ENCODE data around the gene C1QTNF4. TPM values are rescaled to one million over a fixed set of nuclear protein-coding genes. Genes with fewer than 3 reads are reported as not detected.
"Not testable (repeated sequence)": the region's sequence is repeated elsewhere in the genome, so short reads cannot be mapped to it uniquely, and the experiment has no call there.

C1QTNF4 gene
- 10 to 100 TPM in 1 of 4 donors, 1 to 10 TPM in 3; 5.4 to 12.0 (median 6.1) TPM for polyA plus RNA-seq (ENCODE audit: insufficient read length in 4 of 4)

DNA sequence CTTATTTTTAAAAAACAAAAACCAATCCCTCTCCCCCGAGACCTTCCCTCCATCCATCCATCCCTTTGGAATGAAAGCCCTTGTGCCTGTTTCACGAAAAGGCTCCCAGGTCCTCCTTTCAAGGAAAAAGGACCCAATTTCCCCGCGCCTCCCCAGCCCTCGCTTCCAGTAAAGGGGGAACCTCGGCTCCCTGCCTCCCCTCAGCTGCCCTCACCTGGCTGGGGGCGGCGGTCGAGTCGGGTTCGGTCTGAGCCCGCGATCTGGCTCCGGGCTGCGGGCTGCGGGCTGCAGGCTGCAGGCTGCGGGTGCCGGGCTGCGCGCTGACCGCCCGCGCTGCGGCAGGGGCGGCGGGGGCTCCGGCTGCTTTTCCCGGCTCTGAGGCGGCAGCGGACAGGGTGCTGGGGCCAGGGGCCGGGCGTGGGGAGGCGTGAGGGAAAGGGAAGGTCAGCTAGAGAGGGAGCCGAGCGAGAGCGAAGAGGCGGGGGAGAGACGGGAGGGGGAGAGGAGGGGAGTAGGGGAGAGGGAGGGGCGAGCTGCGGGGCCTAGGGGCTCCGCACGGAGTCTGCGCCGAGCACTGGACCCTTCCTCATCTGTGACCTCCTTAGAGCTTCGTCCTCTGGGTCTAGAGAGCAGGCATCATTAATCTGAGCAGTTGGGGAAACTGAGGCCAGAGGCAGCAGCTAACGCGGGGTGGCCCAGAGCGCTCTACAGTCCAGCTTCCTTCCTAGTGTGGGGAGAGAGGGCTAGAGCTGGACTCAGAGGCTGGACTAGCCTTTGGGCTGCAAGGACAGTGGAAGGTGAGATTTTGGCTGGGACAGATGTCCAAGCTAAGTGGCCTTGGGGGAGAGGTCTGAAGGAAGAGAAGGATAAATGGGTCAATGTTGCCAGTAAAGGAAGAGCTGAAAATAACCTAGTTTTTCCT lies at the start of gene C1QTNF4:
Gene C1QTNF4, minus strand, starts transcription at position 478 of the 922 bp plus-strand sequence. CDS start 3,601 bp downstream, outside the sequence.
- DNase-seq (ENCODE audit: low read depth in 4 of 4, low spot score in 3 of 4): no peak

DNA sequence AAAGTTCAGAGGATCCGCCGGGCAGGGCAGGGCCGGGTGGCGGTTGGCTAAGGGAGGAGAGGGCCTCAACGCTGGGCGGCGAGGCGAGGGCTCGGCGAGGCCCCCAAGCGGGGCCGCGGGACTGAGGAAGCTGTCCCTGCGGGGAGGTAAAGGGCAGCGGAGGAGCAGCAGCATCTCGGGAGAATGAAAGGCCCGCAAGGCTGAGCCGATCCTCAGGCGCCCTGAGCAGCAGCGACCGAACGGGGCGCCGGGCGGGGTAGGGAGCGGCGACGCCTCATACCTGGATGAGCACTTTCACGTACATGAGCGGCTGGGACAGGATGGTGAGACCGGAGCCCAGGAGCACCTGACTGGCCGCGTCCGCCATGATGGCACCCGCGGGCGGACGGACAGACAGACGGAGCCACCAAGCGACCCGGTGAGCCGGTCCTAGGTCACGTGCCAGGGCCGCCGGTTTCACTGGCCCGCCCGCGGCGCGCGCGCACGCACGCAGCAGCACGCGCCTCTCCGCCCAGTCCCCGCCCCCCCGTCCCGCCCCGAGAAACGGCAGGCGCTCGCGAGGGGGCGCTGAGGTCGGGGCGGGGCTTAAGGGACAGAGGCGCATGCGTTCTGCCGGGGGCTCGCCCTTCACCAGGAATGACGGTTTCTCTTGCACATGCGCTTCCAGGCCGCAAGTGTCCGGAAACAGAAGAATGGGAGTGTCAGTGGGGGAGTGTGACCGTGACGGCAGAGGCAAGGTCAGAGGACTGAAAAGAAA lies 48.1 kb upstream of the C1QTNF4 start, which contains the start of gene MTCH2:
Gene MTCH2, minus strand, starts transcription at position 461 of the 757 bp plus-strand sequence. Its CDS starts 94 bp downstream, at position 367.
- peak; percentile 94 to 95 (median 95) for DNase-seq (ENCODE audit: low read depth in 4 of 4, low spot score in 3 of 4)

DNA sequence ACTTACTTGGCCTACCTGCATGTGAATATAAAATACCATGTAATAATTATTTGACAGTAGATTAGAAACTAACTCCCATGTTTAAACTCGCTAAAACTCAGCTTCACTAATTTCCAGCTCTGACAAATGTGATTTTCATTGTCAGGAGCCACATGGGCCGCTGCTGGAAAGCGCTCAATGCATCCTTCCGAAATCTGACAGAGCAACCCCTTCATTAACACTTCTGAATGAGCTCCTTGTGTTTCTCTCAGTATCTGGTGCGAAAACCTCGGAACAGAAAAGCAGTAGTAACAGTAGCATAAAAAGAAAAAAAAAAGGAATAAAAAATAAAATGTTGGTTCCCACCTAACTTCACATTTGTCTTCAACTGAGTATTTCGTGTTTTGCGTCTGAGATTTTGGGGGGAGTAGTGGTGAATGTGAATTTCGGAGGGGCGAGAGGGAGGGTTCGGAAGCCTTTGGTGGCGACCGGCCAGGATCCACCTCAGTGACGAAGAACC lies 47.4 kb upstream of the C1QTNF4 start:
- peak in 2 of 4 donors; percentile 8 to 12 for DNase-seq (ENCODE audit: low read depth in 4 of 4, low spot score in 3 of 4)

DNA sequence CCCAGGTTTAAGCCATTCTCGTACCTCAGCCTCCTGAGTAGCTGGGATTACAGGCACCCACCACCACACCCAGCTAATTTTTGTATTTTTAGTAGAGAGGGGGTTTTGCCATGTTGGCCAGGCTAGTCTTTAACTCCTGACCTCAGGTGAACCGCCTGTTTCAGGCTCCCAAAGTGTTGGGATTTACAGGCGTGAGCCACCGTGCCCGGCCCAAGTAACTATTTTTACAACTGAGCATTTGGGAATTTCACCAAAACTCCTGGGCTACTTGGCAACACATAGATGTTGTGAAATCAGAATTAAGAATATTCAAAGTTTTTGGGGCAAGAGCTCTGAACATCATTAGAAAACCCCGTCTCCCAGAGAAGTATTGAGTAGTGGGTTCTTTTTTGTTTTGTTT lies 46.3 kb upstream of the C1QTNF4 start:
- not testable (repeated sequence) for DNase-seq (ENCODE audit: low read depth in 4 of 4, low spot score in 3 of 4)

DNA sequence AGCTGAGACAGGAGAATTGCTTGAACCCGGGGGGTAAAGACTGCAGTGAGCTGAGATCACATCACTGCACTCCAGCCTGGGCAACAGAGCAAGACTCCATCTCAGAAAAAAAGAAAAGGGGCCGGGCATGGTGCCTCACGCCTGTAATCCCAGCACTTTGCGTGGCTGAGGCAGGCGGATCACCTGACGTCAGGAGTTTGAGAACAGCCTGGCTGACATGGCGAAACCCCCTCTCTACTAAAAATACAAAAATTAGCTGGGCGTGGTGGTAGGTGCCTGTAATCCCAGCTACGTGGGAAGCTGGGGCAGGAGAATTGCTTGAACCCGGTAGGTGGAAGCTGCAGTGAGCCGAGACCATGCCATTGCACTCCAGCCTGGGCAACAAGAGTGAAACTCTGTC lies 42.1 kb upstream of the C1QTNF4 start:
- DNase-seq (ENCODE audit: low read depth in 4 of 4, low spot score in 3 of 4): not testable (repeated sequence)

DNA sequence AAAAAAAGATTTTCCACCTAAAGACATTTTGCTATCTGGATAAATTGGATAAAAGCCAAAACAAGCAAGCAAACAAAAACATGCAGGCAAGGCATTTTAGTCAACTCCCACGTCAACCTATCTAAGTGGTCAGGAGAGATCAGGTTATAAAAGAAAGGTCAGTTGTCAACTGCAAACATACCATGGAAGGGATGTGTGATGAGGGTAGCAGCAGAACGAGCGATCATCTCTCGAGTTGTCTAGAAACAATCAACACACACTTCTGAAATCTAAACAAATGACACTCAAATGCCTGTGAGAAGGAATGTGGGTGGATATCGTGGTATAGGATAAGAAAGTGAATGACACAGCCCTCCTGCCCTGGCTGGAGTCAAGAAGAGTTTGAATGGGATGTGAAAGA lies 37.3 kb upstream of the C1QTNF4 start:
- no peak for DNase-seq (ENCODE audit: low read depth in 4 of 4, low spot score in 3 of 4)

DNA sequence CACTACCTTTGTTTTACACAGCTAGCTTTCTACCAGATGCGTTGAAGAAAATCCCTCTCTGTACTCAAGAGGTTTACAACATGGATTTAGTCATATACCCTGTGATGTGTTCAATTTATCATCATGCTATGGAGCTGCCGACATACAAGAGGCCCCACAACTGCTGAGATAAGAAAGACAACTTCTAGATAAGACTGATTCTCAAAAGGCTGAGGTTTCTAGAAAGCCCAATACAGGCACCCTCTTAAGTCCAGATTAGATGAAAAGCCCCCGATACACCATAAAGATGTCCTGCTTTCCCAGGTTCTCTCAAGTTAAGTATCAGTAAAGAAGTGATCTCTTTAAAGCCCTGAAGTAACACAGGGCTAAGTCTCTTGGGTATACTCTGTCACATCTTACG lies 33.8 kb upstream of the C1QTNF4 start:
- DNase-seq (ENCODE audit: low read depth in 4 of 4, low spot score in 3 of 4): no peak

DNA sequence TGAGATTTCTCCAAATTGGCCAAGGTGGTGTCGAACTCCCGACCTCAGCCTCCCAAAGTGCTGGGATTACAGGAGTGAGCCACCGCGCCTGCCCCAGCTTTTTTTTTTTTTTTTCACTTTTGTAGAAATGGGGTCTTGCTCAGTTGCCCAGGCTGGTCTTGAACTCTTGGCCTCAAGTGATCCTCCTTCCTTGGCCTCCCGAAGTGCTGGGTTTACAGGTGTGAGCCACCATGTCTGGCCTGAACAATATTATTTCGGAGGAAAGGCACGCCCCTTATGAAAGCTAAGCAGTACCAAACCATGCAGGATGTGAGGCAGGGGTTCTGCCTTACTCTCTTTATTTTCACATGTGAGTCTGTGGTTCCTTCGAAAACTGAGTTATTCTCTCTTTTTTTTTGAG lies 32.0 kb upstream of the C1QTNF4 start:
- no peak for DNase-seq (ENCODE audit: low read depth in 4 of 4, low spot score in 3 of 4)

DNA sequence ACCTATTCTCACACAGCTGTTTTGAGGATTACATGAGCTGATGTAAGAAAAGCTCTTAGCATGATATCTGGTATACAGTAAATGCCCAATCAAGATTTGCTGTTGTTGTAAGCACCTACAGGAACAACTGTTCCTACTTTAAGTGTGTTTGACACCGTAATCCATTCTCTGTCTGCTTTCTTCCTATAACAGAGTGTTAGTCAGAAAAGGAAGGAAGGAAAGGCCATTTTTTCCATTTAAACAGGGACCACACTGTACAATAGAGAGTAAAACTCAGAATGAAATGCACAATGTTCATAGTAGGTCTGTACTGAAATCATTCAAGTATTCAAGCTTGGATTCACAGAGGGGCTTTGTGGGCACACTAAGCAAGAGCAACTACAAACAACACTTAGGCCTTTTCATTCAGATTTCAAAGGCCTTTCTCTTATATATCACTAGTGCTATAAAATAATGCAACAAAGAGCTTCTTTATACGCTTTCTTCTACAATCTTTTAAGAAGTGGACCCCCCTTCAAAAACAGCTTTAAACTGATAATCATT lies 26.7 kb upstream of the C1QTNF4 start:
- DNase-seq (ENCODE audit: low read depth in 4 of 4, low spot score in 3 of 4): no peak

DNA sequence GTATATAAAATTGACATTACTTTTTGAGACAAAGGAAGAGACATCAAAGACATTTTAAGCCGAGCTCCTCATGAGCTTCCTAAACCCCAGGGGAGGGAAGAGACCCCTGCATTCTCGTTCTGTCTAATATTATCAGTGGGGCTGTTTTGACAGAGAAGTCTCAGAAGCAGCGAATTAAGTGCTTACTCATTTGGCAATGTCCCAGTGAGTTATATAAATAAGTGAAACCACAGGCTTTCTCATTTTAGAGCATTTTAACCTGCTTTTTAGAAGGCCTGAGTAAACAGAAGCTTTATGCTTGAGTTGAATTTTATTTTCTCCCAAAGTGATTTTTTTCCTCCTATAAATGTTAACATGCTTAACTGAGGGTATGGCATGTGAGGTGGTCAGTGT lies 23.2 kb upstream of the C1QTNF4 start:
- no peak for DNase-seq (ENCODE audit: low read depth in 4 of 4, low spot score in 3 of 4)

DNA sequence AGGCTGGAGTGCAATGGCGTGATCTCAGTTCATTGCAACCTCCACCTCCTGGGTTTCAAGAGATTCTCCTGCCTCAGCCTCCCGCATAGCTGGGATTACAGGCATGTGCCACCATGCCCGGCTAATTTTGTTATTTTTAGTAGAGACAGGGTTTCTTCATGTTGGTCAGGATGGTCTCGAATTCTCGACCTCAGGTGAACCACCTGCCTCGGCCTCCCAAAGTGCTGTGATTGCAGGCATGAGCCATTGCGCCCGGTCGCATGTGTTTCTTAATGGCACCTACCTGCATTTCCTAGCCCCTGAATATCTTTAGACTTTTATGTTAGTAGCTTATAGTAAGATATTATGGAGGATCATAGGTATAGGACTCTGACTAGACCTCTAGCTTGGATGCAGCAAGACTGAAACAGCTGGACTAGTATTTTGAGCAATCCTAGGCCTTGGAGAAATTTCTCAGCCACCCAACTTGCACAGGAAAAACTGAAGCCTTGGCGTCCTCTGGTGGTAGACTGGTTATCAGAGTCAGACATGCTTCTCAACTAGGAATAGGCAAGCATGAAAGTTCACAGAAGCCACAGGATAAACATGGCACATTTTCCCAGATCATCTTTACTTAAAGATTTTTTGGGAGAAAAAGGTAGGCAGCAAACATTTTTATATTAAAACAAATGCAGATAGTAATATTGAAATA lies 22.7 kb upstream of the C1QTNF4 start:
- DNase-seq (ENCODE audit: low read depth in 4 of 4, low spot score in 3 of 4): peak in 1 of 4 donors; percentile 47

DNA sequence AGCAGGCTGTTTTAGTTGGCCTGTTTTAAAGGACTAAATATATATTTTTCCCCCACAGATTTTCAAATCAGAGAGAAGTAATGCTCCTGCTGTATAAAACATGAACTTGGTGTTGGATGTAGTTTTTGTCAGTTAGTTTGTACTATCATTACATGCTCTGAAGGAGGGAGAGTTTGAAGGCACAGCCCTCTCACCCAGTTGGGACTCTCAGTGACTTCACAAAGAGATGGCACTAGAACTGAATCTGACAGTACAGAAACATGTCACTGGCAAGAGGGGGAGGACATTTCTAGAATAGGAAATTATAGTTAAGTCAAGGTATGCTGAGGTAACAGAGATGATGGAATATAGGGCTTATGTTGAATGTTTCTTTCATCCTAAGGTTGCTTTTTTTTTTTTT lies 21.0 kb upstream of the C1QTNF4 start:
- DNase-seq (ENCODE audit: low read depth in 4 of 4, low spot score in 3 of 4): no peak

DNA sequence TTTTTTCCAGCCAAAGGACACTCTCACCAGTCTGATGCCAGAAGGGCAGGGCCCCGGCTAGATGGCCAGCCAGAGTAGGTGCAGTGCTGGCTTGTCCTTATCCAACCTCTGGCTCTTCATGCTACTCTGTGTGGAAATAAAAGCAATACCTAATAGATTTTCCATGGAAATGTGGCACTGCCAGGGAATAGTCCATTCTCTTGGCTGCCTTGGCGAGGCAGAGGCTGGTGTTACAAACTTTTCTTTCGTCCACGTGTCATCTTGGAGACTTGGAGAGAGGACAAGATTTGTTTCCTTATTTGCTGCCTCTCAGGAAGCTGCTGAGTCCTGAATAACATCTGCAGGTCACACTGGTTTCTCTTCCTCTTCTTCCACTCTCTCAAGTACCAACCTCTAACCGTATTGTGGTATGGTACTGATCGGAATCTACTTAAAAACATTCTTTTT lies 17.2 kb upstream of the C1QTNF4 start:
- DNase-seq (ENCODE audit: low read depth in 4 of 4, low spot score in 3 of 4): no peak

DNA sequence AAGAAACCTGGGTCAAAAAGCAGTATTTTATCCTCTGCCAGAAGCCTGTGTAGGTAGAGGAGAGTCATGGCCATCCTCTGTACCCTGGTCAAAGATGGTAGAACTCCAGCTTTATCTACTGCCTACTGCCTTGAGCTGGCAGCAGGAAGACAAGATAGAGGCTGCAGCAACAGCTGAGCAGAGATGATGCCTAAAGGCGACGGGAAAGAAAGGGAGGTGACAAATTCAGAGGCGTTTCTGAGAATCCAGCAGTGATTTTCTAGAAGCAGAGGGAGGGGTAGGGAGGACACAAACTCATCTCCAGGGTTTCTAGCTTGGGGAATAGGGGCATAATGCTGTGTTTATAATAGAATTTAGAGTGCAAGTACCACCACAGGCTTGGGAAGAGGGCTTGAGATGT lies 15.5 kb upstream of the C1QTNF4 start:
- DNase-seq (ENCODE audit: low read depth in 4 of 4, low spot score in 3 of 4): no peak

DNA sequence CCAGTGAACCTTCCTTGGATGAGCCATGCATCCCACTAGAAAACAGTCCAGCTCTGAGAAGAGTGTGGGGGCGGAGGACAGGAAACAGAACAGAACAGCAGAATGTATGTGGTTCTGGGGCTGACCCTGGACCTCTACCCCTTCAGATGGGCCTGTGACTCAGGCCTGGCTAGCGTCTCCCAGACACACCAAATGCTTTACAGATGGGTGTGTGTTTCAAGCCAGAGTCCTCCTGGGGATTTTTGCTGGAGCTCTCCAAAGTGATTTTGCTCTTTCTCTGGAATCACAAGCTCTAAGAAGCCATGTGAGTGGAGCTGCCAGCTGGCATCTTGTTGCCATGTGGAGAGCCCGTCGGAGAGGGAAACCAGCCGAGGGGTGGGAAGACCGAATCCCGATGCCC lies 13.2 kb upstream of the C1QTNF4 start:
- no peak for DNase-seq (ENCODE audit: low read depth in 4 of 4, low spot score in 3 of 4)

DNA sequence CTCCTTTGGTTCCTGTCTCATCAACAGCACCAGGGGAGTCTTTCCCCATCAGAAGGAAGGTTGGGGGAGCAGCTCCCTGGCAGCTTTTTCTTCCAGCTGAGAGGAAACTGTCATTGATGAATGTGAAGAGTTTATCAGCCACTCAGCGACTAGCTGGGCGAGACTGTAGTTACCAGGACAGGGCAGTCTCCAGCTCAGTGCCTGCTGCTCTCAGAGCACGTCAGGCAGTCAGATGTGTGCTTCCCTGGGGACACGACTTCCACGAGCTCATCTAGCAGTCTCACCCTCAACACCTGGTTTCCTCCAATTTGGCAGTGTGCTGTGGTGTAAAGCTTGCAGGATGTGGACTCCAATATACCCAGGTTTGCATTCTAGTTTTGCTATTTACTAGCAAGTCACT lies 12.5 kb upstream of the C1QTNF4 start:
- DNase-seq (ENCODE audit: low read depth in 4 of 4, low spot score in 3 of 4): no peak

DNA sequence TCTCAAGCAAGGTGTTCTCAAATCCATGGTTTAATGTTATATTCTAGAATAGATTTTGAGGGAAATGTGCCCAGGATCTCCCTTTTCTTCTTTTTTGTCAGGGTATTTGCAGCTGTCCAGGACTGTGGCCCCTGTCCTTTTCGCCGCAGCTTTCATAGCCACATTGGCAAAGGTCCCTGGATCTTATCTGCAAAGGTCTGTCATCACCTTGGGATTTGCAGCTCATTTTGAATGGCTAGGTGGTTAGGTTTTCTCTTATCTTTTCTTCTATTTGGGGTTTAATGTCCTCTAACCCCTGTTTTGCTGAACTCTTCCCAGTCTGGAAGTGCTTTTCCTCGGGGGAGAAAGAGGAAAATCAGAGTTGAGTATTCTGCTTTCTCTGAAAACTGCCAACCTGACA lies 11.7 kb upstream of the C1QTNF4 start:
- no peak for DNase-seq (ENCODE audit: low read depth in 4 of 4, low spot score in 3 of 4)

DNA sequence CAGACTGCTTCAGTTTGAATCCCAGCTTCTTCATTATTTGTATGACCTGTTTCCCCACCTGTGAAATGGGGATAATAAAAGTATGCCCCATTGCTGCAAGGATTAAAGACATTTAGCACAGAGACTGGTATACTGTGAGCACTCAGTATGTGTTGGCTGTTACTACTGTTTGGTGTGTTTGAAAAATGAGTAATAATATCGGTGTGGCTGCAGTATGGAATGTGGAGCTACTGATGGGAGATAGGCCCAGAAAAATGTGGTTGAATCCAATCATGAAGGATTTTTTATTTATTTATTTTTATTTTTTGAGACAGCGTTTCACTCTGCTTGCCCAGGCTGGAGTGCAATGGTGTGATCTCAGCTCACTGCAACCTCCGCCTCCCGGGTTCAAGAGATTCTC lies 9.1 kb upstream of the C1QTNF4 start:
- no peak for DNase-seq (ENCODE audit: low read depth in 4 of 4, low spot score in 3 of 4)

DNA sequence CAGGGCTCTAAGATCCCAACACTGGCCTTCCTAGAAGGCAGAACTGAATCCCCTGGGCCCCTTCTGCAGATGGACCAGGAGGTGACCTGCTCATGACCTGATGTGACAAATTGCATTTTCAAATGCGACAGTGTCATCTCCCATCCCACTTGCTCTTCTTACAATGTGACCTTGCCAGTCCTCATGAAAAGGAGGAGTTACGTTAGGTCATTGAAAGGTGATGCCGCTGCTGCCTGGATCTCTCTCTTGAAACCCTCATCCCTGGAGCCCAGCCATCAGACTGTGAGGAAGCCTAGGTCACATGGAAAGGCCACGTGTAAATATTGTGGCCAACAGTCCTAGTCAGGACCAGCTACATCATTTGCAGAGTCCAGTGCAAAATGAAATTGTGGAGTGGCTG lies 5.7 kb upstream of the C1QTNF4 start:
- no peak for DNase-seq (ENCODE audit: low read depth in 4 of 4, low spot score in 3 of 4)

DNA sequence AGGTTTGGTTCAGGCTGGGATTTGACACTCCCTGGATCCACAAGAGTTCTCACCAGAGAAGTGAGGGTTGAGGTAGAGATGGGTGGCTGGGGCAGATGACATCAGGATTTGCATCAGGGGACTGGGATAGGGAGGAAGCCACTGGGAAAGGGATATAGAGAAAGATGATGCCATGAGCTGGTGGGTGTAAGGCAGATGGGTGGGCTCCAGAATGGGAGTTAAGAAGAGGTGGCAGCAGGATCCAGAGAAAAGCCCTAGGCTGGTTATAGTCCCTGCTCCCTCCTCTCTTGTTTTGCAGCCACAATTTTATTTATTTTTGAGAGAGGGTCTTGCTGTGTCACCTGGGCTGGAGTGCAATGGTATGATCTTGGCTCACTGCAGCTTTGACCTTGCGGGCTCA lies 1.8 kb upstream of the C1QTNF4 start:
- no peak for DNase-seq (ENCODE audit: low read depth in 4 of 4, low spot score in 3 of 4)

All from right renal pelvis (tissue), 4 donors.